GM12878 (cell line): ENCODE data around the gene RASGRF2. TPM values are rescaled to one million over a fixed set of nuclear protein-coding genes. Genes with fewer than 3 reads are reported as not detected.

Source experiments
- ATAC-seq: fragments of 200-7000 bp; cut with Tn5 transposase; 3 replicates; pipeline ENCODE4 v1.9.1; 2020; ENCODE audit warnings: mild to moderate bottlenecking, moderate library complexity
- BruUV-seq: library from RNA; stranded (reverse); fragments of 400-500 nt; replicated peaks from 2 replicates; lab custom pipeline; 2021; lab: Mats Ljungman, UMichigan
- CTCF ChIA-PET: fragments of 300-600 bp; sonication (Branson Sonifier 250); formaldehyde crosslinking; extraction: SDS; loops from one replicate; lab custom pipeline; 2021; ENCODE audit warnings: inconsistent platforms; lab: Yijun Ruan, JAX
- POLR2A ChIA-PET: fragments of 350-600 bp; formaldehyde crosslinking; extraction: SDS; loops from one replicate; lab custom pipeline; 2021; ENCODE audit warnings: inconsistent platforms; lab: Charles Lee
- RAD21 ChIA-PET: fragments of 300-600 bp; sonication (Branson Sonifier 250); formaldehyde crosslinking; loops from one replicate; lab custom pipeline; 2023; ENCODE audit warnings: antibody characterized with exemption; ENCODE audit not compliant: unreplicated experiment; lab: Charles Lee
- SMC1A ChIA-PET: fragments of 300-600 bp; sonication (Branson Sonifier 250); formaldehyde crosslinking; loops from one replicate; lab custom pipeline; 2023; ENCODE audit not compliant: unreplicated experiment, uncharacterized antibody; lab: Charles Lee
- DNase-seq: peaks from one replicate; pipeline ENCODE4 v3.0.0-alpha.2; 2011; ENCODE audit warnings: low read depth, low spot score
- FAIRE-seq: peaks from 3 replicates; lab custom pipeline; 2011; peaks lifted over from hg19 to GRCh38; lab: Jason Lieb, UNC
- H2AFZ ChIP-seq: 2 replicates; pipeline ENCODE4 v1.6.0; 2011; ENCODE audit warnings: low read depth, low read length, control low read depth; ENCODE audit not compliant: control insufficient read depth
- H3K27ac ChIP-seq: 2 replicates; pipeline ENCODE4 v1.5.1; 2011; ENCODE audit warnings: control low read depth; ENCODE audit not compliant: control insufficient read depth, insufficient read depth
- H3K27me3 ChIP-seq, 2 experiments: replicated peaks in 1 of 2; 2 replicates each; pipeline versions ENCODE4 v1.6.0 to v1.6.1; 2011; ENCODE audit warnings: low read length in 1 of 2; ENCODE audit not compliant: control insufficient read depth in 2 of 2, insufficient read depth in 2 of 2
- H3K36me3 ChIP-seq, 2 experiments: 2 replicates each; pipeline ENCODE4 v1.5.1; 2011; ENCODE audit warnings: low read length in 1 of 2; ENCODE audit not compliant: control insufficient read depth in 2 of 2, insufficient read depth in 2 of 2
- H3K4me1 ChIP-seq: 2 replicates; pipeline ENCODE4 v1.6.1; 2011; ENCODE audit warnings: mild to moderate bottlenecking, low read length, moderate library complexity, mixed read lengths; ENCODE audit not compliant: control insufficient read depth, insufficient read depth
- H3K4me2 ChIP-seq: 2 replicates; pipeline ENCODE4 v1.6.0; 2011; ENCODE audit warnings: control low read depth; ENCODE audit not compliant: control insufficient read depth, insufficient read depth
- H3K4me3 ChIP-seq: fragments of 200-600 bp; sonication (generic); 2 replicates; pipeline ENCODE4 v1.5.1; 2016
- H3K79me2 ChIP-seq: 2 replicates; pipeline ENCODE4 v1.6.0; 2011; ENCODE audit warnings: low read length; ENCODE audit not compliant: control insufficient read depth, insufficient read depth
- H3K9ac ChIP-seq: 2 replicates; pipeline ENCODE4 v1.8.0; 2011; ENCODE audit warnings: low read length, control low read depth, mixed read lengths; ENCODE audit not compliant: control insufficient read depth, insufficient read depth
- H3K9me3 ChIP-seq: replicated peaks from 3 replicates; pipeline ENCODE4 v1.5.1; 2011; ENCODE audit warnings: mild to moderate bottlenecking, low read length; ENCODE audit not compliant: control insufficient read depth, insufficient read depth
- H4K20me1 ChIP-seq: 2 replicates; pipeline ENCODE4 v1.6.0; 2011; ENCODE audit not compliant: control insufficient read depth, insufficient read depth
- ATF7 ChIP-seq: fragments of 450-650 bp; IDR thresholded peaks from 2 replicates; pipeline ENCODE4 v1.6.1; 2016; ENCODE audit warnings: low read depth, mild to moderate bottlenecking
- BACH1 ChIP-seq: fragments of 450-650 bp; IDR thresholded peaks from 2 replicates; pipeline ENCODE4 v1.6.1; 2017; ENCODE audit warnings: mild to moderate bottlenecking, borderline replicate concordance
- BHLHE40 ChIP-seq, 2 experiments: fragments of 450-650 bp in 1 of 2; IDR thresholded peaks; 2 replicates each; pipeline ENCODE4 v1.6.1; 2011 to 2017; ENCODE audit warnings: low read depth in 2 of 2, borderline replicate concordance in 1 of 2, improper control_type of control experiment in 1 of 2, low read length in 1 of 2, mild to moderate bottlenecking in 1 of 2
- FOXM1 ChIP-seq: IDR thresholded peaks from 2 replicates; pipeline ENCODE4 v1.6.1; 2012; ENCODE audit warnings: low read depth, mild to moderate bottlenecking, inconsistent platforms, low read length, moderate library complexity
- HDAC2 ChIP-seq: fragments of 200-600 bp; sonication (generic); IDR thresholded peaks from 2 replicates; pipeline ENCODE4 v1.6.1; 2017
- IRF4 ChIP-seq: IDR thresholded peaks from 2 replicates; pipeline ENCODE4 v1.6.1; 2011; ENCODE audit warnings: low read depth, low read length
- JUND ChIP-seq: IDR thresholded peaks from 2 replicates; pipeline ENCODE4 v1.6.1; 2012; ENCODE audit warnings: low read depth, mild to moderate bottlenecking, low read length, improper control_type of control experiment, moderate library complexity
- MEF2A ChIP-seq: IDR thresholded peaks from 2 replicates; pipeline ENCODE4 v1.6.1; 2011; ENCODE audit warnings: low read depth, mild to moderate bottlenecking, low read length, moderate library complexity; ENCODE audit not compliant: insufficient read depth
- NBN ChIP-seq: fragments of 450-650 bp; IDR thresholded peaks from 2 replicates; pipeline ENCODE4 v1.6.1; 2016
- NFIC ChIP-seq: IDR thresholded peaks from 2 replicates; pipeline ENCODE4 v1.6.1; 2012; ENCODE audit warnings: low read depth, mild to moderate bottlenecking, inconsistent platforms, low read length, moderate library complexity
- POLR2AphosphoS2 ChIP-seq: IDR thresholded peaks from 2 replicates; pipeline ENCODE4 v1.6.1; 2011; ENCODE audit warnings: low read depth, mild to moderate bottlenecking, low read length, improper control_type of control experiment, moderate library complexity
- POU2F2 ChIP-seq: IDR thresholded peaks from 3 replicates; pipeline ENCODE4 v1.6.1; 2011; ENCODE audit warnings: low read depth, mild to moderate bottlenecking, low read length, borderline replicate concordance
- SMARCA5 ChIP-seq: fragments of 450-650 bp; IDR thresholded peaks from 2 replicates; pipeline ENCODE4 v1.6.1; 2017; ENCODE audit warnings: mild to moderate bottlenecking
- SPI1 ChIP-seq: IDR thresholded peaks from 2 replicates; pipeline ENCODE4 v1.6.1; 2011; ENCODE audit warnings: low read depth, mild to moderate bottlenecking, low read length, moderate library complexity, borderline replicate concordance; ENCODE audit not compliant: insufficient read depth
- STAT3 ChIP-seq: IDR thresholded peaks from 2 replicates; pipeline ENCODE4 v1.6.1; 2011; ENCODE audit warnings: low read depth, low read length, improper control_type of control experiment
- TARDBP ChIP-seq: IDR thresholded peaks from 2 replicates; pipeline ENCODE4 v1.6.1; 2016; ENCODE audit warnings: borderline replicate concordance
- ZNF217 ChIP-seq: fragments of 450-650 bp; IDR thresholded peaks from 2 replicates; pipeline ENCODE4 v1.6.1; 2017; ENCODE audit warnings: antibody characterized with exemption, mild to moderate bottlenecking
- ZSCAN29 ChIP-seq: fragments of 450-650 bp; IDR thresholded peaks from 2 replicates; pipeline ENCODE4 v1.6.1; 2017; ENCODE audit warnings: mild to moderate bottlenecking, moderate library complexity
- WGBS: methylation state at CpG from one replicate; pipeline ENCODE4 v1.1.6; 2016; ENCODE audit warnings: low lambda C conversion rate; ENCODE audit not compliant: insufficient replicate concordance, insufficient coverage; ENCODE audit errors: missing lambda C conversion rate; 5-methylcytosine and 5-hydroxymethylcytosine counted together
- in situ Hi-C: fragments of 300-500 bp; cut with MboI; formaldehyde crosslinking; loops from 9 replicates; pipeline ENCODE4 v1.14.3; 2018; ENCODE audit warnings: mixed read lengths
- intact Hi-C: fragments of 100-400 bp; cut with micrococcal nuclease; formaldehyde crosslinking; loops from one replicate; pipeline ENCODE4 v1.14.2; 2022; ENCODE audit not compliant: unreplicated experiment
- polyA plus RNA-seq, 11 experiments: library from polyadenylated mRNA; depleted of rRNA in 4 of 11; unstranded in 6 of 11; stranded (reverse) in 5 of 11; fragments of >200 nt; fragmentation: Nextera tagmentation in 4 of 11; fragmentation: Illumina TruSeq in 1 of 11; extraction: Ambion mirVana in 4 of 11; extraction: Trizol in 1 of 11; gene quantifications; 1 replicate in 1 of 11; 2 replicates in 10 of 11; pipeline versions ENCODE4 v1.2.1 to v1.2.3, GENCODE V29; 2011 to 2016; ENCODE audit warnings: inconsistent platforms in 2 of 11, missing spikeins in 2 of 11, low read depth in 1 of 11
- total RNA-seq, 4 experiments: library from RNA; depleted of rRNA in 3 of 4; stranded (reverse); fragments of >200 nt in 3 of 4; fragmentation: Illumina TruSeq in 1 of 4; extraction: Trizol in 1 of 4; gene quantifications; 2 replicates each; pipeline versions ENCODE4 v1.2.1 to v1.2.3, GENCODE V29; 2013 to 2021
- TF ChIP-seq, protein P1 (sequence below): fragments of 450-650 bp; IDR thresholded peaks from 2 replicates; pipeline ENCODE4 v1.6.1; 2017; ENCODE audit warnings: low read depth, mild to moderate bottlenecking, moderate library complexity

The RASGRF2 gene
- total and polyA plus RNA-seq, 10 of the 15 experiments (the other 5 are each of a cell fraction or from before 2014, with no cell fraction given), result 0.05 to 0.24 (median 0.07) TPM

DNA sequence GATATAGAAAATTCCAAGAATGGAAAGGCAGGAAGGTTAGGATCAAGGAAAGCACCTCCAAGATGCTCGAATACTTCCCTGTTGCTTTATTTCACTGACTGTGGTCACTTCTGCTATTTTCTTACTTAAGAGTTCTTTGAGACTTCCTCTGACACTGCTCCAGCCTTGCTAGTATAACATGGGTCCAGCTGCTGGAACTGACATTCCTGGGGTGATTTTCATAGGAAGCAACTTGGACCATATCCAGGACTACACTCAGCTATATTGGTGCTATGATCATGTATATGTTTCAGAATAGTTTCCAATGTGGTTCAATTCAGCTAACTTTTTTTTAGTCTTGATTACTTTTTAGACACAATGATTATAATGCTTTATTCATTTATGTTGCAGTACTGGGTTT, 191.4 kb downstream of the RASGRF2 start:
- intact Hi-C loops (no loop called here), in situ Hi-C loops (no loop called here)
- TF ChIP-seq BACH1 (no peak), STAT3 (no peak), POU2F2 (no peak), JUND (no peak), HDAC2 (no peak), POLR2AphosphoS2 (no peak)
- BruUV-seq, result no TSS peak
- no peak overlapping the region for H2AFZ ChIP-seq
- POLR2A ChIA-PET, result no interaction called here
- H3K4me1 ChIP-seq, result peaks cover 6% of the 10 kb centered on the region; the same call in 1 of the 2 replicates
- SMC1A ChIA-PET, result interaction anchor here (1.0 to 1.3 kb wide), 2 partner anchors 10 to 43 kb away, joined by 3 to 4 read pairs; no protein-coding TSS in a partner anchor
- no peaks in the 10 kb centered on the region for H3K36me3 ChIP-seq
- H4K20me1 ChIP-seq, result no peaks in the 10 kb centered on the region
- H3K27me3 ChIP-seq, result no peaks in the 10 kb centered on the region
- no peak overlapping the region for H3K4me2 ChIP-seq
- 5% methylated on average over 1 of the region's 1 CpG for WGBS
- peaks cover 6% of the 10 kb centered on the region; the same call in 2 of the 3 replicates for H3K9me3 ChIP-seq
- no peak for ATAC-seq
- H3K79me2 ChIP-seq, result no peaks in the 10 kb centered on the region
- H3K9ac ChIP-seq, result no peak overlapping the region
- RAD21 ChIA-PET, result no interaction called here
- FAIRE-seq, result no peak
- DNase-seq, result no peak
- CTCF ChIA-PET, result interaction anchor here (0.7 to 3.0 kb wide), 3 partner anchors 12 to 111 kb away, joined by 3 to 13 read pairs (median 8); no protein-coding TSS in a partner anchor
- no peak overlapping the region for H3K4me3 ChIP-seq
- H3K27ac ChIP-seq, result no peak overlapping the region

DNA sequence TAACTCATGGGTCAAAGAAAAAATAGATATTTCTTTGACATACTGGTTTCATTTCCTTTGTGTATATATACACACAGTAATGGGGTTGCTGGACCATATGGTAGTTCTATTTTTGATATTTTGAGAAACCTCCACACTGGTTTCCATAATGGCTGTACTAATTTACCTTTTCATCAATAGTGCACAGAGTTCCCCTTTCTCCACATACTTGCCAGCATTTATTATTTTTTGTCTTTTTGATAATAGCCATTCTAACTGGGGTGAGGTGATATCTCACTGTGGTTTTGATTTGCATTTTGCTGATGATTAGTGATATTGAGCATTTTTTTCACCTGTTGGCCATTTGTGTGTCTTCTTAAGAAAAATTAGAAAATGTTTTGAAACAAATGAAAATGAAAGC, 194.6 kb downstream of the RASGRF2 start:
- DNase-seq (peak; percentile 33), FAIRE-seq (peak; percentile 65), ATAC-seq (peak; percentile 94)
- H3K27me3 ChIP-seq, result no peaks in the 10 kb centered on the region
- CTCF ChIA-PET, result no interaction called here
- BruUV-seq, result no TSS peak
- SMC1A ChIA-PET, result interaction anchor here (0.5 to 1.0 kb wide), 2 partner anchors 132 to 959 kb away, joined by 3 read pairs; no protein-coding TSS in a partner anchor
- H3K27ac ChIP-seq, result no peak overlapping the region
- H3K79me2 ChIP-seq, result no peaks in the 10 kb centered on the region
- in situ Hi-C loops, result no loop called here
- intact Hi-C loops, result no loop called here
- H3K36me3 ChIP-seq, result no peaks in the 10 kb centered on the region
- H3K4me3 ChIP-seq, result no peak overlapping the region
- H4K20me1 ChIP-seq, result no peaks in the 10 kb centered on the region
- peaks cover 10% of the 10 kb centered on the region for H3K9me3 ChIP-seq
- RAD21 ChIA-PET, result no interaction called here
- no peak overlapping the region for H2AFZ ChIP-seq
- H3K4me1 ChIP-seq, result peaks cover 7% of the 10 kb centered on the region; the same call in 1 of the 2 replicates
- no peak overlapping the region for H3K4me2 ChIP-seq
- H3K9ac ChIP-seq, result no peak overlapping the region
- POLR2A ChIA-PET, result no interaction called here
- peak; percentile 67 for TF ChIP-seq MEF2A
- TF ChIP-seq TARDBP, result no peak
- TF ChIP-seq IRF4, result no peak
- TF ChIP-seq ATF7, result peak; percentile 85
- TF ChIP-seq BHLHE40 (IDR thresholded peaks at IDR 0.05; ENCODE audit: borderline replicate concordance in 1 of 2, low read depth in 2 of 2, low read length in 1 of 2), result peak in 1 of 2 experiments; percentile 13; a peak in 1 of 4 replicates
- TF ChIP-seq SPI1, result 0 out of 2 replicates have a peak, but pooled peaks have one; percentile 35
- peak; percentile 42; the same call in 1 of the 2 replicates for TF ChIP-seq NFIC
- no peak for TF ChIP-seq HDAC2
- TF ChIP-seq NBN, result peak; percentile 82
- 0 out of 2 replicates have a peak, but pooled peaks have one; percentile 23 for TF ChIP-seq FOXM1
- peak; percentile 71; the same call in 1 of the 2 replicates for TF ChIP-seq SMARCA5
- no peak for TF ChIP-seq ZSCAN29
- peak; percentile 89 for TF ChIP-seq ZNF217
- TF ChIP-seq, protein P1, sequence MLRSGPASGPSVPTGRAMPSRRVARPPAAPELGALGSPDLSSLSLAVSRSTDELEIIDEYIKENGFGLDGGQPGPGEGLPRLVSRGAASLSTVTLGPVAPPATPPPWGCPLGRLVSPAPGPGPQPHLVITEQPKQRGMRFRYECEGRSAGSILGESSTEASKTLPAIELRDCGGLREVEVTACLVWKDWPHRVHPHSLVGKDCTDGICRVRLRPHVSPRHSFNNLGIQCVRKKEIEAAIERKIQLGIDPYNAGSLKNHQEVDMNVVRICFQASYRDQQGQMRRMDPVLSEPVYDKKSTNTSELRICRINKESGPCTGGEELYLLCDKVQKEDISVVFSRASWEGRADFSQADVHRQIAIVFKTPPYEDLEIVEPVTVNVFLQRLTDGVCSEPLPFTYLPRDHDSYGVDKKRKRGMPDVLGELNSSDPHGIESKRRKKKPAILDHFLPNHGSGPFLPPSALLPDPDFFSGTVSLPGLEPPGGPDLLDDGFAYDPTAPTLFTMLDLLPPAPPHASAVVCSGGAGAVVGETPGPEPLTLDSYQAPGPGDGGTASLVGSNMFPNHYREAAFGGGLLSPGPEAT, result peak; percentile 76
